HepG2 (cell line): Measurements from ENCODE around the gene KLHL7. TPM values are rescaled to one million over a fixed set of nuclear protein-coding genes. Genes with fewer than 3 reads are reported as not detected.

Experiments
- ARID2 ChIP-seq: sonication (generic); formaldehyde crosslinking; IDR thresholded peaks from 2 replicates; pipeline ENCODE4 v1.8.1; 2022; ENCODE audit warnings: mild to moderate bottlenecking, missing genetic modification reagents, borderline replicate concordance
- ATF2 ChIP-seq: sonication (generic); formaldehyde crosslinking; IDR thresholded peaks from 2 replicates; pipeline ENCODE4 v1.4.0; 2020; ENCODE audit warnings: missing genetic modification reagents
- BORCS8-MEF2B ChIP-seq: sonication (generic); formaldehyde crosslinking; IDR thresholded peaks from 2 replicates; pipeline ENCODE4 v1.8.0; 2022; ENCODE audit warnings: mild to moderate bottlenecking, missing genetic modification reagents
- GPBP1L1 ChIP-seq: sonication (generic); formaldehyde crosslinking; IDR thresholded peaks from 2 replicates; pipeline ENCODE4 v1.5.0; 2020; ENCODE audit warnings: mild to moderate bottlenecking, missing genetic modification reagents
- HNRNPLL ChIP-seq: fragments of 200-400 bp; formaldehyde crosslinking; IDR thresholded peaks from 2 replicates; pipeline ENCODE4 v1.6.1; 2017; ENCODE audit warnings: mild to moderate bottlenecking, low read depth, low read length; ENCODE audit not compliant: poor library complexity, severe bottlenecking
- HOXA5 ChIP-seq: sonication (generic); formaldehyde crosslinking; IDR thresholded peaks from 2 replicates; pipeline ENCODE4 v1.4.0; 2020; ENCODE audit warnings: missing genetic modification reagents
- JARID2 ChIP-seq: sonication (generic); formaldehyde crosslinking; IDR thresholded peaks from 2 replicates; pipeline ENCODE4 v1.8.1; 2023; ENCODE audit warnings: missing genetic modification reagents, inconsistent platforms; ENCODE audit not compliant: insufficient replicate concordance
- MED13 ChIP-seq: sonication (generic); formaldehyde crosslinking; IDR thresholded peaks from 2 replicates; pipeline ENCODE4 v1.5.0; 2020; ENCODE audit warnings: missing genetic modification reagents
- MEIS1 ChIP-seq: sonication (generic); formaldehyde crosslinking; IDR thresholded peaks from 2 replicates; pipeline ENCODE4 v1.9.0; 2021; ENCODE audit warnings: mild to moderate bottlenecking, missing genetic modification reagents, moderate library complexity, borderline replicate concordance
- MIXL1 ChIP-seq: IDR thresholded peaks from 2 replicates; pipeline ENCODE4 v1.6.1; 2016
- NR2F1 ChIP-seq, 2 experiments: fragments of 450-650 bp in 1 of 2; formaldehyde crosslinking in 1 of 2; IDR thresholded peaks; 2 replicates each; pipeline versions ENCODE4 v1.5.0 to v1.6.1; 2016 to 2020; ENCODE audit warnings: mild to moderate bottlenecking in 1 of 2, missing compliant biosample characterization in 1 of 2, missing genetic modification reagents in 1 of 2, moderate library complexity in 1 of 2
- PHB2 ChIP-seq: fragments of 450-650 bp; IDR thresholded peaks from 2 replicates; pipeline ENCODE4 v1.6.1; 2018; ENCODE audit not compliant: partially characterized antibody
- PHF20 ChIP-seq: sonication (generic); formaldehyde crosslinking; IDR thresholded peaks from 2 replicates; pipeline ENCODE4 v1.5.0; 2020; ENCODE audit warnings: mild to moderate bottlenecking, missing genetic modification reagents
- SNRNP70 ChIP-seq: fragments of 200-400 bp; formaldehyde crosslinking; IDR thresholded peaks from 2 replicates; pipeline ENCODE4 v1.6.1; 2017; ENCODE audit warnings: mild to moderate bottlenecking, low read depth, low read length, moderate library complexity
- ZNF264 ChIP-seq: sonication (generic); formaldehyde crosslinking; IDR thresholded peaks from 2 replicates; pipeline ENCODE4 v1.4.0; 2020; ENCODE audit warnings: missing genetic modification reagents
- ZNF3 ChIP-seq: IDR thresholded peaks from 2 replicates; pipeline ENCODE4 v1.7.0; 2017; ENCODE audit warnings: inconsistent platforms
- ZNF331 ChIP-seq: sonication (generic); formaldehyde crosslinking; IDR thresholded peaks from 2 replicates; pipeline ENCODE4 v1.4.0; 2020; ENCODE audit warnings: missing genetic modification reagents
- ZNF33B ChIP-seq: sonication (generic); formaldehyde crosslinking; IDR thresholded peaks from 2 replicates; pipeline ENCODE4 v1.5.1; 2020; ENCODE audit warnings: mild to moderate bottlenecking, missing genetic modification reagents
- ZNF703 ChIP-seq: sonication (generic); formaldehyde crosslinking; IDR thresholded peaks from 2 replicates; pipeline ENCODE4 v1.5.1; 2020; ENCODE audit warnings: missing genetic modification reagents, mild to moderate bottlenecking, moderate library complexity, borderline replicate concordance
- ZNF709 ChIP-seq: sonication (generic); formaldehyde crosslinking; IDR thresholded peaks from 2 replicates; pipeline ENCODE4 v1.5.0; 2020; ENCODE audit warnings: mild to moderate bottlenecking, missing genetic modification reagents
- ZNF788 ChIP-seq: sonication (generic); formaldehyde crosslinking; IDR thresholded peaks from 2 replicates; pipeline ENCODE4 v1.5.0; 2020; ENCODE audit warnings: mild to moderate bottlenecking, missing genetic modification reagents, borderline replicate concordance
- polyA plus RNA-seq, 8 experiments: library from polyadenylated mRNA; depleted of rRNA in 3 of 8; stranded (reverse) in 7 of 8; unstranded in 1 of 8; fragments of >200 nt; fragmentation: Illumina TruSeq in 4 of 8; extraction: Trizol in 4 of 8; gene quantifications; 2 replicates each; pipeline versions ENCODE4 v1.2.1 to v1.2.3, GENCODE V29; 2011 to 2016; ENCODE audit warnings: low read depth in 4 of 8, missing spikeins in 1 of 8, mixed read lengths in 1 of 8; ENCODE audit not compliant: insufficient read depth in 1 of 8
- total RNA-seq, 5 experiments: library from RNA; depleted of rRNA; stranded (reverse); fragments of >200 nt; fragmentation: Illumina TruSeq; extraction: Trizol; gene quantifications; 2 replicates each; pipeline ENCODE4 v1.2.3, GENCODE V29; 2016; ENCODE audit warnings: low read depth in 1 of 5
- TF ChIP-seq, protein P1 (sequence below): sonication (generic); formaldehyde crosslinking; IDR thresholded peaks from 2 replicates; pipeline ENCODE4 v1.5.0; 2020; ENCODE audit warnings: missing genetic modification reagents, mild to moderate bottlenecking, borderline replicate concordance
- TF ChIP-seq, protein P2 (sequence below): sonication (generic); formaldehyde crosslinking; IDR thresholded peaks from 2 replicates; pipeline ENCODE4 v1.5.1; 2020; ENCODE audit warnings: mild to moderate bottlenecking, missing genetic modification reagents

The KLHL7 gene
- total and polyA plus RNA-seq, 2 of the 13 experiments (the other 11 are each of a cell fraction or from before 2014, with no cell fraction given) = 16.2 to 34.4 TPM

- TF ChIP-seq BORCS8-MEF2B (CRISPR knock-in tag) = peak; percentile 88; the same call in 1 of the 2 replicates
- peak; percentile 86 for TF ChIP-seq HNRNPLL
- peak; percentile 95; the same call in 1 of the 2 replicates for TF ChIP-seq ZNF788 (CRISPR knock-in tag)
- TF ChIP-seq ZNF709 (CRISPR knock-in tag) = peak; percentile 84; the same call in 1 of the 2 replicates
- no peak for TF ChIP-seq PHB2
- no peak for TF ChIP-seq HOXA5
- no peak for TF ChIP-seq SNRNP70
- peak; percentile 93 for TF ChIP-seq ATF2 (CRISPR knock-in tag)
- TF ChIP-seq ZNF331 (CRISPR knock-in tag) = peak; percentile 57
- TF ChIP-seq ZNF33B (CRISPR knock-in tag) = no peak
- TF ChIP-seq, protein P1, sequence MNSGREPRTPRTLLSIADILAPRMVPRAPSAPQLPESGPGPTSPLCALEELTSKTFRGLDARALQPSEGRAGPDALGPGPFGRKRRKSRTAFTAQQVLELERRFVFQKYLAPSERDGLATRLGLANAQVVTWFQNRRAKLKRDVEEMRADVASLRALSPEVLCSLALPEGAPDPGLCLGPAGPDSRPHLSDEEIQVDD = no peak
- TF ChIP-seq NR2F1 (CRISPR knock-in tag; IDR thresholded peaks at IDR 0.05) = 0 out of 4 replicates have a peak, but pooled peaks of 1 of the 2 experiments have one; percentile 12
- no peak for TF ChIP-seq ZNF264 (CRISPR knock-in tag)
- TF ChIP-seq GPBP1L1 (CRISPR knock-in tag) = no peak
- peak; percentile 54; the same call in 1 of the 2 replicates for TF ChIP-seq MED13 (CRISPR knock-in tag)
- TF ChIP-seq, protein P2, sequence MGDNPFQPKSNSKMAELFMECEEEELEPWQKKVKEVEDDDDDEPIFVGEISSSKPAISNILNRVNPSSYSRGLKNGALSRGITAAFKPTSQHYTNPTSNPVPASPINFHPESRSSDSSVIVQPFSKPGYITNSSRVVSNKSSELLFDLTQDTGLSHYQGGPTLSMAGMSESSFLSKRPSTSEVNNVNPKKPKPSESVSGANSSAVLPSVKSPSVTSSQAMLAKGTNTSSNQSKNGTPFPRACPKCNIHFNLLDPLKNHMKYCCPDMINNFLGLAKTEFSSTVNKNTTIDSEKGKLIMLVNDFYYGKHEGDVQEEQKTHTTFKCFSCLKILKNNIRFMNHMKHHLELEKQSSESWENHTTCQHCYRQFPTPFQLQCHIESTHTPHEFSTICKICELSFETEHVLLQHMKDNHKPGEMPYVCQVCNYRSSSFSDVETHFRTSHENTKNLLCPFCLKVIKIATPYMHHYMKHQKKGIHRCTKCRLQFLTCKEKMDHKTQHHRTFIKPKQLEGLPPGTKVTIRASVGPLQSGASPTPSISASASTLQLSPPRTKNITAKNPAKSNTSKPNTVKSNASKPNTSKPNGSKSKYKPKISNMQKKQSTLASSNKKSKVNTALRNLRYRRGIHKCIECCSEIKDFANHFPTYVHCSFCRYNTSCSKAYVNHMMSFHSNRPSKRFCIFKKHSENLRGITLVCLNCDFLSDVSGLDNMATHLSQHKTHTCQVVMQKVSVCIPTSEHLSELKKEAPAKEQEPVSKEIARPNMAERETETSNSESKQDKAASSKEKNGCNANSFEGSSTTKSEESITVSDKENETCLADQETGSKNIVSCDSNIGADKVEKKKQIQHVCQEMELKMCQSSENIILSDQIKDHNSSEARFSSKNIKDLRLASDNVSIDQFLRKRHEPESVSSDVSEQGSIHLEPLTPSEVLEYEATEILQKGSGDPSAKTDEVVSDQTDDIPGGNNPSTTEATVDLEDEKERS = peak; percentile 83
- peak; percentile 92 for TF ChIP-seq ARID2 (CRISPR knock-in tag)
- TF ChIP-seq JARID2 (CRISPR knock-in tag) = peak; percentile 78
- TF ChIP-seq MEIS1 (CRISPR knock-in tag) = peak; percentile 80
- no peak for TF ChIP-seq ZNF703
- TF ChIP-seq MIXL1 (CRISPR knock-in tag) = no peak
- no peak for TF ChIP-seq ZNF3
- TF ChIP-seq PHF20 (CRISPR knock-in tag) = peak; percentile 96
These were observed 76.3 kb downstream of the KLHL7 start, which contains the start of gene NUP42 (continued) for GRCh38 chr7:23181684-23182553.
